ENCODE measurements around the gene ABI1.
A peak's percentile ranks its signal among the peaks of the same experiment; 100 is the strongest.

The ABI1 gene

GRCh38 chr10:26844396-26844975 is 16.3 kb downstream of the ABI1 start:
- DNase-seq, result no peak

GRCh38 chr10:26843736-26844135 is 17.0 kb downstream of the ABI1 start:
- no peak for DNase-seq

GRCh38 chr10:26841733-26842317 is 18.9 kb downstream of the ABI1 start:
- DNase-seq, result no peak

- DNase-seq, result peak; percentile 39
Measured at GRCh38 chr10:26840938-26841732, 19.6 kb downstream of the ABI1 start.

GRCh38 chr10:26839966-26840627 is 20.7 kb downstream of the ABI1 start:
- peak; percentile 19 for DNase-seq

- peak; percentile 20 for DNase-seq
Measured at GRCh38 chr10:26837139-26837538, 23.6 kb downstream of the ABI1 start.

- DNase-seq, result no peak
Measured at GRCh38 chr10:26835025-26835424, 25.7 kb downstream of the ABI1 start.

GRCh38 chr10:26832960-26833359 is 27.8 kb downstream of the ABI1 start:
- peak; percentile 4 for DNase-seq

- DNase-seq, result no peak
Measured at GRCh38 chr10:26831936-26832335, 28.8 kb downstream of the ABI1 start.

- no peak for DNase-seq
Measured at GRCh38 chr10:26829810-26830515, 30.8 kb downstream of the ABI1 start.

- no peak for DNase-seq
Measured at GRCh38 chr10:26824015-26824690, 36.6 kb downstream of the ABI1 start.

- DNase-seq, result no peak
Measured at GRCh38 chr10:26821699-26822570, 38.8 kb downstream of the ABI1 start.

GRCh38 chr10:26815500-26815899 is 45.3 kb downstream of the ABI1 start:
- no peak for DNase-seq

- no peak for DNase-seq
Measured at GRCh38 chr10:26810435-26811026, 50.2 kb downstream of the ABI1 start.

GRCh38 chr10:26809973-26810372 is 50.8 kb downstream of the ABI1 start:
- no peak for DNase-seq

- DNase-seq, result no peak
Measured at GRCh38 chr10:26807532-26807931, 53.2 kb downstream of the ABI1 start.

GRCh38 chr10:26806557-26806956 is 54.2 kb downstream of the ABI1 start:
- DNase-seq, result no peak

- peak; percentile 8 for DNase-seq
Measured at GRCh38 chr10:26805567-26806245, 55.1 kb downstream of the ABI1 start.

GRCh38 chr10:26804418-26805393 is 56.1 kb downstream of the ABI1 start:
- DNase-seq, result no peak
